GM19328 (cell line): ENCODE measurements around the gene RAET1L.
"Not testable (repeated sequence)": the region's sequence is repeated elsewhere in the genome, so short reads cannot be mapped to it uniquely, and the experiment has no call there.

Experiments
- ATAC-seq: cut with Tn5 transposase; IDR thresholded peaks from one replicate; pipeline ENCODE4 v1.9.1; 2021; ENCODE audit warnings: mild to moderate bottlenecking, moderate library complexity; ENCODE audit not compliant: unreplicated experiment

Gene RAET1L, protein sequence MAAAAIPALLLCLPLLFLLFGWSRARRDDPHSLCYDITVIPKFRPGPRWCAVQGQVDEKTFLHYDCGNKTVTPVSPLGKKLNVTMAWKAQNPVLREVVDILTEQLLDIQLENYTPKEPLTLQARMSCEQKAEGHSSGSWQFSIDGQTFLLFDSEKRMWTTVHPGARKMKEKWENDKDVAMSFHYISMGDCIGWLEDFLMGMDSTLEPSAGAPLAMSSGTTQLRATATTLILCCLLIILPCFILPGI

DNA sequence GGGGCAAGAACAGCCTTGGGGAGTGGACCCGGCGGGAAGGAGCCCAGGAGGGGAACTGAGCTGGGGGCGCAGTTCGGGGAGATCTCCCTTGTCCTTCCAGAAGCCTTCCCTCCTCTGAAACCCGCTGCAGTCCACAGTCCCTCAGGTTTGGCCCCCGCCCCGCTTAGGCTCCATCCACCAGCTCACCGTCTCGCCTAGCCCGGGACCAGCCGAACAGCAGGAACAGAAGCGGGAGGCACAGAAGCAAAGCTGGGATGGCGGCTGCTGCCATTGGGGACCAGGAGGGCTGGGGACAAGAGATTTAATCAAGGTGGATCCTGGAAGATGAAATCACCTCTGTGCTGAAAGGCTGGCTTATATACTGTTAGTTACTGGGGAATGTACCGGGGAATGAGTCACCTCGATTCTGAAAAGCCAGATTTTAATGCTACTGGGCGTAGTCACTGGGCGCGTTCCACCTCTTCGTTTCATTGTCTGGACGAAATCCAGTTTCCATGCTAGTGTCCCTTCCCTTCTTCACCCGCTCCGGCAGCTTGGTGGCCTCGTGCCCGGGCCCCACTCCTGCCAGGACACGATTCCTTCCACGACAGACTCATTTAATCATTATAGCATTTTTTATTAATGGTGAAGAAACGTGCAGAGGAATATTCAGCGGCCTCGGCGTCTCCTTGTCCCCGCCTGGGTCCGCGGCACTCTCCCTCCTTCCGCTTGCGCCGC lies at the start of gene RAET1L:
Gene RAET1L (minus strand): TSS at position 332 of the 717 bp plus-strand sequence. CDS start 61 bp downstream, at position 271.
- no peak for ATAC-seq

DNA sequence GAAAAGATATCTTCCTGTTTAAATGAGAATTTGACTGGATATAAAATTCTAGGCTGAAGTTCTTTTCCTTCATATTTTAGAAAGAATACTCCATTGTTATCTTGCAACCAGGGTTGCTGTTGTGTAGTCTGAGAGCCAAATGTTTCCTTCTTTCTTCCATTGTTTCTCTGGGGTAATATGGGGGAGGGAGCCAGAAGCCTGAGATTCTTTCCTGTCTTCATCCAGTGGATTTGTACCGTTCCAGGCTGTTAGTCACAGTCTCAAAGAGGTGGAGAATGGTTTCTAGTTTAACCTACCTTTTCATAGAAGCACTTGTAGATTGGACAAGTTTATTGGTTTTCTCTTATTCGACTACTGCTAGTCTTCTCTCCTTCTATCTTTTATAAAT lies 49.7 kb upstream of the RAET1L start:
- no peak for ATAC-seq

DNA sequence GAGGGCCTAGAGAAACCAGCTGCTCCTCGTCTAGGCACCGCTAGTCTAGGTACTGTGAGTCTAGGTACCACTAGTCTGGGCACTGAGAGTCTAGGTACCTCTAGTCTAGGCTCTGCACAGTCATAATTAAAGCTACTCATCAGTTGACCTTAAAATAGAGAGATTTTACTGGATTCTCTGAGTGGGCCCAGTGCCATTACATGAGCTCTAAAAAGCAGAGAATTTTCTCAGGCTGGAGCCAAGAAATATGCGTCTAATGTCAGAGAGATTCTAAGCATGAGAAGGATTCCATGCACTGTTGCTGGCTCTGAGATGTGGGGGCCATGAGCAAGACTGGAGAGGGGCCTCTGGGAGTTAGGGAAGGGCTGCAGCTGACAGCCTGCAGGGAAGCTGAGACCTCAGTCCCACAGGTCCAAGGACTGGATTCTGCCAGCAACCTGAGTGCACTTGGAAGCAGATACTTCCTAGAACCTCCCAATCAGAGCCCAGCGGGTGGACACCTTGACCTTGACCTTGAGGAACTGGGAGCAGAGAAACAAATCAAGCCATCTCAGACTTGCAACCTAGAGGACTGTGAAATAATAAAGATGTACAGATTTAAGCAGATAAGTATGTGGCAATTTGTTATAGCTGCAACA lies 49.2 kb upstream of the RAET1L start:
- ATAC-seq = not testable (repeated sequence)

DNA sequence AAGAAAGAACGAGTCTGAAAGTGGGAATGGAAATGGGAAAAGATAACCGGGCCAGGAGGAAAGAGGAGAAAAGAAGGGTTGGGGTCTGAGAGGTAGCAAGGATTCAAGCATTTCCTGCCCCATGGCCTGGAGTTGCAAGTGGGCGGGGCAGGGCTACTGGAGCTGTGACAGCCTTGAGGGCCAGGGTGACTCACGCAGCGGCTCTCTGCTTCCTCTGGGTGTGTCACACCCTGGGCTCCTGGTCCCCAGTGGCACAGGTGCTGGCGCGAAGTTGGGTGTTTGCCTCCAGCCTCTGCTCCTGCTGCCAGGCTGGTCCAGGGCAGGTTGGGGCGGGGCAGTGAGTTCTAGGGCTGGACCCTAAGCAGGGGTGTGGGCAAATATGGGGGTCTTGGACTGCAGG lies 46.9 kb upstream of the RAET1L start:
- no peak for ATAC-seq

DNA sequence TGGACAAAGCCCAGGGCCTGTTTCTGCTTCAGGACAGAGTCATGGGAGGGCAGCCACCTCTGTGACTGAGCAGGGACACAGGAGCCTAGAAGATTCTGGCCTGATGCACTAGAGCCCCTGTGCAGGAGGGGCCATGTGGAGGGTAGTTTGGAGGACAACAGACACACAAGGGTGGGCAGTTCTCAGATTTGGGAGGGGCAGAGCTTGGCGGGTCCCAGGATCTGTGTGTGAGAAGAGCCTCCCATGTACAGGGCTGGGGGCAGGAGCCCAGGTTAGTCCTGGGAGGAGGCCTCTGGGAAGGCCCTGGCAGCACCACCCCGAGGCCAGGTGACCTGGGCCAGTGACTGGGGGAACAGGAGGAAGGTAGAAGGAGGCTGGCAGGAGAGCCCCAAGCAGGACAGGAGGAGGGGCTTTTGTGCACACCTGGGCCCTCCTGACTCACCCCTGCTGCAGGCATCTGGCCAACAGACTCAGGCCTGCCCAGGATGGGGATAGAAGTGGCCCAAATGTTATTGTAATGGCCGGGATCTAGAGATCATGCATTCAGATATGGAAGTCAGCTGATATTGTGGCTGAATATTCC lies 45.0 kb upstream of the RAET1L start:
- no peak for ATAC-seq

DNA sequence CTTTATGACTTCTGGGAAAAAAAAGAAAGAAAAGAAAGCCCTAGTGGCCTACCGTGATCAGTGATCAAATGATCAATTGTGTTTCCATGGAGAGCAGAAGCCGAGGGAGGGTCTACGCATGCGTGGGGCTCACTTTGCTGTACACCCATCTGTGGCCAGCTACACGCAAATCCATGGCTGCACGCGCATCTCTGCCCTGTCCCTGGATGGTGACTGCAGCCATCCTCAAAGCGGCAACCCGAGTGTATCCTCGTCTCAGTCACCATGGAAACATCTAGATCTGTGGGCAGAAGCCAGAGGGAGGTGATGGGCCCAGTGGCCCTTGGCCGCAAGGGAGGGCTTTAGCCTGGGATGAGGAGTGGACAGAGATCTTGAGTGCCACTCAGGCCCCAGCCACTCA lies 44.4 kb upstream of the RAET1L start:
- no peak for ATAC-seq

DNA sequence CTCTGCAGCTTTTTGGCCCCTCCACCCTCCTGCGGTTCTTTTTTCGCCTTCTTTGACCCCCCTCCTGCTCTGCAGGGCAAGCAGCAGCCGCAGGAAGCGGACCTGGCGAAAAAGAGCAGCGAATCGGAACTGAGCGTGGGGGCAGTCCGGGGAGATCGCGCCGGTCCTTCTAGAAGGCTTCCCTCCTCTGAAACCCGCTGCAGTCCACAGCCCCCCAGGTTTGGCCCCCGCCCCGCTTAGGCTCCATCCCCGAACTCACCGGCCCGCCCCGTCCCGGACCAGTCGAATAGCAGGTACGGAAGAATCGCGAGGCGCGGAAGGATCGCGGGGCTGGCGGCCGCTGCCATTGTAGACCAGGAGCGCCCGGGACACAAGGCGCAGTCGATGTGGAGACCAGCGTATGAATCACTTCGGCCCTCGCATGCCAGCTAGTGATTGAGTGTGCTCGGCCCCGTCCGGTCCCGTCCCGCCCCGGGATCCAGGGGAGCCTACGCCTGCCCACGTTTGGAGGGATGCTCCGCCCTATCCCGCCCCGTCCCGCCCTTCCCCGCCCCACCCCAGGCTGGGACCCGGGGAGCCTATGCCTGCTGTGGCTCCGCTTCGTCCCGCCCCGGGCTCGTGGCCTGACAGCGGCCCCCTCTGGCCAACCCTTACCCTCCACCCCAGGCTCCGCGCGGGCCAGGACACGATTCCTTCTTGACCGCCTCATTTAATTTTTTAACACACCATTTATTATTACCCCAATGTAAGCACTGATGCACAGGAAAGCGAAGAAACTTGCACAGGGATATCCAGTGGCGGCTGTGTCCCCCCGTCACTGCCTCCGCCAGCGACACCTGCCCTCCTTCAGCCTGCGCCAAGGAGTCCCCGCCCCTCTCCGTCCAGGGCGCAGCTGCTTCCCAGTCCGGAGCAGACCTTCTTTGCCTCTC lies 43.7 kb upstream of the RAET1L start, which contains the start of gene ULBP3:
Gene ULBP3 (minus strand): TSS at position 402 of the 929 bp plus-strand sequence. CDS start 55 bp downstream, at position 347.
- peak; percentile 59 for ATAC-seq

DNA sequence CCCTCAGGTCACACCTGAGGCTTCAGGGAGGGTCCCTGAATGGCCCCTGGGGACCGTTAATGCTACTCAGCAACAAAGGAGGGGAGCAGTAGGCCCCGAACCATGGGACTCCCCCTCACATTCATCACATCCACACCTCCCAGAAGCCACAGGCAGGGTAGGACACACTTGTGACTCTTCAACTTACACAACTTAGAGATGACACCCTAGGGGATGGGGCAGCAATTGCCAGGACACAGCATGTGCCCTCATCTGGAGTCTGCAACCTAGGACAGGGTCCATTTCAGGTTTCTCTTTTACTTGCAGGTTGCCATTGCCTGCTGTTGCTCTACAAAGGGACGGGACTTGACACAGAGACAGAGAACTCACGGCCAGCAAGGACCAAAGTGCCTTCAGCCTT lies 42.8 kb upstream of the RAET1L start:
- ATAC-seq = no peak

DNA sequence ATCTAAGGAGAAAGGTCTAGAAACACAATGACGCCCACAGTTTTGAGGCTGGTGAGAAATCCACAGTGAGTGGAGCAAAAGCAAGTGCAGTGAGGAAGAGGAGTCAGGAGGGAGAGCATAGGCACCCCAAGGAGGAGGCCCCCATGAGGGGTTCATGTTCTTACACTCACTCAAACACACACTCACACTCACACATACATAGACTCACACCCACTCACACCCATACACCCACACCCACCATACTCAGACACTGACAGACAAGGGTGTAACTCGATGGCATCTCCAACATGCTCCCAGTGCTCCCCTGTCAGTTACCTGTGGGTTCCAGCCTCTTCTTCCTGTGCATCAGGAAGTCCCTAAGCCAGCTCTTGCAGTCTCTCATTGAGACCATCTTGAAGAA lies 39.8 kb upstream of the RAET1L start:
- no peak for ATAC-seq

DNA sequence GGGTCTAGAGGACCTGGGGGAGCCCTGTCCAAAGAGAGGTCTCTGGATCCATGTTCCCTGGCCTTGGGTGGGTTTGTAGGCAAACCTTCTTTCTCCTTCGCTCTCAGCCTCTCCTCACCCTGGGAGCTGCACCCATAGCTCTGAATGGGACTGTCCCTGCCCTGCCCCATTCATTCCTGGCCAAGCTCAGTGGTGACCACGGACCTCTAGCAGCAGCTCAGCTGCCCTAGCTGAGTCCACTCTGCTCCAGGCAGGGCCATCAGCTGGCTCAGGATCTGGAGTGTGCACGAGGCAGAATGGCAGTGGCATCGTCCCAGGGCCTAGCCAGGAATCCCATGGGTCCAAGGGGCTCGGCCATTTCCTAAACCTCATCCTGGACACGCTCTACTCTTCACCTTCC lies 38.3 kb upstream of the RAET1L start:
- ATAC-seq = no peak

DNA sequence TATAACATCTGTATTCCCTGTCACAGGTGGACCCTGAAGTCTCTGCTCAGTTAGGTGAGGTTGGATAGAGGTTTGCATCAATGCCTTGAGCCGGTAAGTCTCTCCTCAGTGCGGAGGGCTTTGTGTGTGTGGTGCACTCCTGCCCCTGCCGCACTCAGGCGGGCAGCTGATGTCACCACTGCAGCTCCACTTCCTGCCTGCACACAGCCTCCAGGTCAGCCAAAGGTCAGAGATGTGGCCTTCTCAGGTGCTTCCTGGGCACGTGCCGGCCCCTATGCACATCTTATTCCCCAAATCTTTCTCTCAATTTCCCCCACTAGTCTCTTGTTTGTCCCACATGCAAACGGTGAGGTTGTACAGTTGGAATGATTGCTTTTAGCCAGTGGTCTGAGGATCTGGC lies 34.6 kb upstream of the RAET1L start:
- ATAC-seq = not testable (repeated sequence)

DNA sequence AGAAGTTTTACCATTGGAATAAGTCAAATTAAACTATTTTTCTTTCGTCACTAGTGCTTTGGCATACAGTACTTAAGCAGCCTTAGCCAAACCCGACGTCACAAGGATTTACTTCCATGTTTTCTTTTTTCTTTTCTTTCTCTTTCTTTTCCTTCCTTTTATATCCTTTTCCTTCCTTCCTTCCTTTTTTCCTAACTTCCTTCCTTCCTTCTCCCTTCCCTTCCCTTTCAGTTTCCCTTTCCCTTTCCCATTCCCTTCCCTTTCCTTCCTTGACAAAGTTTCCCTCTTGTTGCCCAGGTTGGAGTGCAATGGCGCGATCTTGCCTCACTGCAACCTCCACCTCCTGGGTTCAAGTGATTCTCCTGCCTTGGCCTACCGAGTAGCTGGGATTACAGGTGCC lies 33.7 kb upstream of the RAET1L start:
- no peak for ATAC-seq

DNA sequence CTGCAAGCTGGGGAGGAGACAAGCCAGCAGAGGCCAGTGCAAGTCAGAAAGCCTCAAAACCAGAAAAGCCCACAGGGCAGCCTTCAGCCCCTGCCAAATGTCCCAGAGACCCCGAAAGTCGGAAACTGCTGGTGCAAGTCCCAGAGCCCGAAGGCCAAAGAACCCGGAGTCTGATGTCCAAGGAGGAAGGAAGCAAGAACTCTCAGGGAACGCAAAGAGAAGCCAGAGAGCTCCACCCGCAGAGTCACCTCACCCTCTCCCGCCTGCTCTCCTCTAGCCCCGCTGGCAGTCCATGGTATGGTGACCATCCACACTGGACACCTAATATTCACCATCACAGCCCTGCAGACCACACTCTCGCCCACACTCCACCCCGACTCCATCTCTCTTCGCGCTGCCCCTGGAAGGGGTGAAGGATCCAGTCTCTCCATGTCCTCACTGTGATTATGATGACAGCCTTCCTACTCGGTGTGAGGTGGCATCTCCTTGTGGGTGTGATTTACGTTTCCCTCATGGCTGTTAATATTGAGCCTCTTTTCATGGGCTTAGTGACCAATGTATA lies 33.0 kb upstream of the RAET1L start:
- ATAC-seq = no peak

DNA sequence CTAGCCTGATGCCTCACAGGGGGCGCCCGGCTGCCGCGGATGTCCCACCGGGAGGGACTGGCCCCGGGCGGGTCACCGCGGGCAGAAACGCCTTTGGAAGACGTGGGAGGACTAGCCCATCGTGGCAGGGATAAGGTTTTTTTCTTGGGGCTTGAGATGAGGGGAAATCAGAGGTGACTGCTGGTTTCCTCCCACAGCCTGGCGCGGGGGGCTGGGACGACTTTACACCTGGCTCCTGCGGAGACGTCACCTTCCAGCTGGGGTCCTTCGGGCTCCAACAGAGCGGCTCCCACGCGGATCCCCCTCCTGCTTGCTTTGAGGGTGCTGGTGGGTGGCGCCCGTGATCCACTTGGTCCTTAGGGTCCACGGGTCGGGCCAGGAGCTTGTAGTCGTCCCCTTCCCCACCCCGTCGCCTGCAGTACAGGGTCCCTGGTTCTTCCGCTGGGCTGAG lies 32.2 kb upstream of the RAET1L start:
- no peak for ATAC-seq

DNA sequence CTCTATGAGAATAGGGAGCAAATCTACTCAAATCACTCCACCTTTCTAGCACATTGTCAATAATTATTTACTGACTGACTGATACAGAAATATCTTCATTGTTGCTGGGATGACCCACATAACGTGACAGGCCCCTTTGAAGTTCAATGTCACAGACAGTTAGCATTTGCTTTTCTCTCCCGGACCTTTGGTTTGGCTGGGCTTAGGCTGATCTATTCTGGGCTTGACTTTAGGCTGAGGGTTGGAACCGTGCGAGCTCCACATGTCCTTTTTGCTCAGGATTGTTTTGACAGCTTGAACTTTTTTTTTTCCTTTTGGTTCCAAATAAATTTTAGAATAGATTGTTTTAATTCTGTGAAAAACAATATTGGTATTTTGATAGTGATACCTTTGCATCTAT lies 31.6 kb upstream of the RAET1L start:
- no peak for ATAC-seq

DNA sequence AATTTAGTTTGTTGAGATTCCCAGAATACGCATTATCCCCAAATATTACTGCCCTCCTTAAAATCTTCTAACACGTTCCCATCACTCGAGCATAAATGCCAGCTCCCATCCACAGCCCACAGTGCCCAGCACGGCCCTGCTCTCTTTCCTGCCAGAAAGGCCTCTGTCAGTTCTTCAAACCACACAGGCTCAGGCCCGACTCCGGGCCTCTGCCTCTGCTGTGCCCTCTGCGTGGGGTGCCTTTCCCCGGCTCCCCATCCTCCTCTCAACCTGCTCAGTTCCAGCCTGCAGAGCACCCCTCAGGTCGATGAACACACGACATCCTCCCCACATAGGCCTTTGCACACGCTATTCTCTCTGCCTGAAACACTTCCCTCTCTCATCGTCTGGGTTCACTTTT lies 30.8 kb upstream of the RAET1L start:
- ATAC-seq = no peak

DNA sequence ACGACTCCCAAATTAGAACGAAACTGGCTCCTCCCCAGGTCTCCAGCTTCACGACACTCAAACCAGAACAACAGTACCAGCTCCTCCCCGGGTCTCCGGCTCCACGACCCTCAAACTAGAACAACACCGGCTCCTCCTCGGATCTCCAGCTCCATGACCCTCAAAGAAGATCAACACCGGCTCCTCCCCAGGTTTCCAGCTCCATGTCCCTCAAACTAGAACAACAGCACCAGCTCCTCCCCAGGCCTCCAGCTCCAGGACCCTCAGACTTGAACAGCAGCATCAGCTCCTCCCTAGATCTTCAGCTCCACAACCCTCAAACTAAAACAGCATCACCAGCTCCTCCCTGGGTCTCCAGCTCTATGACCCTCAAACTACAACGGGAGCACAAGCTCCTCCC lies 29.8 kb upstream of the RAET1L start:
- ATAC-seq = no peak

DNA sequence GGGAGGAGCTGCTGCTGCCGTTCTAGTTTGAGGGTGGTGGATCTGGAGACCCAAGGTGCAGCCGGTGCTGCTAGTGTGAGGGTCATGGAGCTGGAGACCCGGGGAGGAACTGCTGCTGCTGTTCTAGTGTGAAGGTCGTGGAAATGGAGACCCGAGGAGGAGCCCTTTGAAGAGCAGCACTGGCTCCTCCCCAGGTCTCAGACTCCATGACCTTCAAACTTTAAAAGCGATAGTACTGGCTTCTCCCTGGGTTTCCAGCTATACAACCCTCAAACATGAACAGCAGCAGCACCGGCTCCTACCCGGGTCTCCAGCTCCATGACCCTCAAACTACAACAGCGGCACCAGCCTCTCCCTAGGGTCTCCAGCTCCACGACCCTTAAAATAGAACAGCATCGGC lies 28.1 kb upstream of the RAET1L start:
- no peak for ATAC-seq

DNA sequence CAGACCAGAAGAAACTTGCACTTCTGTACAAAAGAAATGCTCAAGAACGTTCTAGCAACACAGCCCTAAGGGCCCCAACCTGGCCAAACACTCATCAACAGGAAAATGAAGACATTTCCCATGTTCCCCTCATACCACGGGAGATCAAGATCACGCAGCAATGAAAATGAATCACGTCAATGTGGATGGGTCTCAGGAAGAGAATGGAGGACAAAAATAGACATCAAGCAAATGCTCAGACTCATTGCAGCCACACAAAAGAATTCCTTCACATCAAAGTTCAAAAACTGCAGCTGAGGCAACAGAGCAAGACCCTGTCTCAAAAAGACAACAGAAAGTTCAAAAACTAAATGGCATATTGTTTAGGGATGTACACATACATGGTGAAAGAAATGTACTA lies 25.5 kb upstream of the RAET1L start:
- ATAC-seq = no peak

DNA sequence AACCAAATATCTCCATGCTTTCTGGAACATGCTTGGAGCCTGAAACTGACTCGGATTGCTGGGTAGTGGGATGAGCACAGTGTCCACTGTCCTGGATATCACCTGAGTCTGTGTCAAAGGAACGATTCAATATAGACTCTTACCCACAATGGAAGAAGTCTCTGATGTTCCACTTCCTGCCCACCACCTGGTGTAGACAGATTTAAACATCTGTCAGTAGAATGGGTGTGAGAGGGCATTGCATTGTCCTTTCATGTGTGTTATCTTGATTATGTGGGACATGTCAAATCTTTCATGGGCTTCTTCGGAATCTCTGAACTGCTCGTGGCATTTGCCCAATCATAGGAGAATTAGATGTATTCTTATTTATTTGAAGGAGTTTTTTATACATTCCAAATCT lies 22.8 kb upstream of the RAET1L start:
- no peak for ATAC-seq
